ENCODE measurements around the gene IPP.

DNA sequence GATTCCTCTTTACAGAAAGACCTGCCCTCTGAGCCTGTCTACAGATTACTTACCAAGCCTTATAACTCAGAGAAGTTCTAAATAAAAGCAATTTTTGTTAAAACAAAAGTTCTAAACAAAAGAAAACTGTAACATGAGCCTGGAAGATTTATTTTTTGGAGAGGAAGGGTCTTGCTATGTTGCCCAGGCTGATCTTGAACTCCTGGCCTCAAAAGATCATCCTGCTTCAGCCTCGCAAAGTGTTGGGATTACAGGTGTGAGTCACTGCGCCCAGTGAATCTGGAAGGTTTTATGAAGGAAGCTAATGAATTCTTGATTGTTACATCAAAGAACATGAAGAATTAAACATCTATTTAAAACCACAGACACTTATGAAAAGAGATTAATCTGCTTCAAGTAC, 91.2 kb downstream of the IPP start:
- TF ChIP-seq, protein P1, sequence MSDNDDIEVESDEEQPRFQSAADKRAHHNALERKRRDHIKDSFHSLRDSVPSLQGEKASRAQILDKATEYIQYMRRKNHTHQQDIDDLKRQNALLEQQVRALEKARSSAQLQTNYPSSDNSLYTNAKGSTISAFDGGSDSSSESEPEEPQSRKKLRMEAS (IDR thresholded peaks at IDR 0.05) = no peak
- TF ChIP-seq, protein P2, sequence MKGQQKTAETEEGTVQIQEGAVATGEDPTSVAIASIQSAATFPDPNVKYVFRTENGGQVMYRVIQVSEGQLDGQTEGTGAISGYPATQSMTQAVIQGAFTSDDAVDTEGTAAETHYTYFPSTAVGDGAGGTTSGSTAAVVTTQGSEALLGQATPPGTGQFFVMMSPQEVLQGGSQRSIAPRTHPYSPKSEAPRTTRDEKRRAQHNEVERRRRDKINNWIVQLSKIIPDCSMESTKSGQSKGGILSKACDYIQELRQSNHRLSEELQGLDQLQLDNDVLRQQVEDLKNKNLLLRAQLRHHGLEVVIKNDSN (IDR thresholded peaks at IDR 0.05) = no peak
- no peak for TF ChIP-seq EP300 (IDR thresholded peaks at IDR 0.05; ENCODE audit: borderline replicate concordance)
